AG10803 (cell line): ENCODE results near the gene KLHL29.
A peak's percentile ranks its signal among the peaks of the same experiment; 100 is the strongest.

Source experiments
- DNase-seq: peaks from one replicate; pipeline ENCODE4 v3.0.0; 2010; ENCODE audit warnings: low read depth
- H3K4me3 ChIP-seq: 2 replicates; pipeline ENCODE4 v1.5.1; 2011; ENCODE audit warnings: mild to moderate bottlenecking, low read length, control low read depth
- TF ChIP-seq, protein P1 (sequence below): conservative IDR thresholded peaks from 2 replicates; pipeline ENCODE4 v1.5.1; 2011; ENCODE audit warnings: mild to moderate bottlenecking, low read length, control low read depth, inconsistent platforms

The KLHL29 gene

DNA sequence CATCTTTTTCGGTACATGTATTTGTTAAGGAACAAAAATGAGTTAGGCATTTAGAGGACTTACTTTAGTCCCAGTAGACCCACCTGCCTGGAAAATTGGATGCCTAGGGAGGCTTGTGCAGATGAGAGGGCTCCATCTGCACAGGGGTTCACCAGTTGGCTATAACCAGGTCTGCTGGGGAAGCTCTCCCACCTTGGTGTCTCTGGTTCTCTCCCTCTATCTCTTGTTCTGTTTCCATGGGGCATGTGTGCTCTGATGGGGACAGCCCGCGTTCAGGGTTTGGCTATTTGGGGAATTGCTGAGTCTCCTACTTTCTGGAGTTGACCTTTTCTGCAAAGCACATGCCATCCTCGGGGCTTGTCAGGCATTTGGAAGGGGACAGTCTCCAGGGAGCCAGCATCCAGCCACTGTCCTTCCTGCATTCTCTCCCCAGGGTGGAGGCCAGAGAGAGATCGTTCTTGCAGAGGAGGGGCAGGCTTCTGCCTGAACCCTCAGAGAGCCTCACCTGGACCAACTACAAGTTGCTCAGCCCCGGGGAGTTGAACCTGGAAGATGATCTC is 157.3 kb downstream of the KLHL29 start:
- TF ChIP-seq, protein P1, sequence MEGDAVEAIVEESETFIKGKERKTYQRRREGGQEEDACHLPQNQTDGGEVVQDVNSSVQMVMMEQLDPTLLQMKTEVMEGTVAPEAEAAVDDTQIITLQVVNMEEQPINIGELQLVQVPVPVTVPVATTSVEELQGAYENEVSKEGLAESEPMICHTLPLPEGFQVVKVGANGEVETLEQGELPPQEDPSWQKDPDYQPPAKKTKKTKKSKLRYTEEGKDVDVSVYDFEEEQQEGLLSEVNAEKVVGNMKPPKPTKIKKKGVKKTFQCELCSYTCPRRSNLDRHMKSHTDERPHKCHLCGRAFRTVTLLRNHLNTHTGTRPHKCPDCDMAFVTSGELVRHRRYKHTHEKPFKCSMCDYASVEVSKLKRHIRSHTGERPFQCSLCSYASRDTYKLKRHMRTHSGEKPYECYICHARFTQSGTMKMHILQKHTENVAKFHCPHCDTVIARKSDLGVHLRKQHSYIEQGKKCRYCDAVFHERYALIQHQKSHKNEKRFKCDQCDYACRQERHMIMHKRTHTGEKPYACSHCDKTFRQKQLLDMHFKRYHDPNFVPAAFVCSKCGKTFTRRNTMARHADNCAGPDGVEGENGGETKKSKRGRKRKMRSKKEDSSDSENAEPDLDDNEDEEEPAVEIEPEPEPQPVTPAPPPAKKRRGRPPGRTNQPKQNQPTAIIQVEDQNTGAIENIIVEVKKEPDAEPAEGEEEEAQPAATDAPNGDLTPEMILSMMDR: no peak
- no peak for DNase-seq
- H3K4me3 ChIP-seq: no peak overlapping the region

- DNase-seq: no peak
- H3K4me3 ChIP-seq: no peak overlapping the region
- TF ChIP-seq, protein P1: no peak
Measured at GRCh38 chr2:23543302-23543701, 158.3 kb downstream of the KLHL29 start.

GRCh38 chr2:23543728-23544127 is 158.7 kb downstream of the KLHL29 start:
- DNase-seq: no peak
- no peak overlapping the region for H3K4me3 ChIP-seq
- TF ChIP-seq, protein P1: no peak

DNA sequence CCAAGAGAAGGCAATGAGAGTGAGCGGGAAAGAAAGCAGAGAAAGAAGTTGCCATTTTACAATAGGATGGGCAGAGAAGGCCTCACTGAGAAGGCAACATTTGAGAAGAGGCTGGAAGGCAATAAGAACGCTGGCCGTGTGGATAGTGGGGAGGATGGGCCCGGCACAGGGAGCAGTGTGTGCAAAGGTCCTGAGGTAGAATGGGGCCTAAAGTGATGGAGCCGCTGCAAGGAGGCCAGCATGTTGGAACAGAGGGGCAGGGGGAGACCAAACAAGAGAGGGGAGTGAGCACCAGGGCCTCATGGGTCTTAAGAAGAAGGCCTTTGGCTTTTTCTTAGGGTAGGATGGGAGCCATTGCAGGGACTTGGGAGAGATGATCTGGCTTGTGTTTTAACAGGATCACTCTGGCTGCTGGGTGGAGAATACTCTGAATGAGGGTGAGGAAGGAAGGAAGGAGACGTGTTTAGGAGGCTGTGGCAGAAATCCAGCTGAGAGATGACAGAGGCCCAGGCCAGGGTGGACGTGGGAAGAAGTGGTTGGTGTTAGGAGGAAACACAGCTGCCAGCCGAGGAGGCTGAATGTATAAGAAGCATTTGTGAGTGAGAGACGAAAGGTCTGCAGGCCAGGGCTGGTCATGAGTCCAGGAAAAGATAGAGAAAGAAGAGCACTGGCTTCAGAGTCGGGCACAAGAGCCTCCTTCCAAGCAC is 159.8 kb downstream of the KLHL29 start:
- no peak overlapping the region for H3K4me3 ChIP-seq
- no peak for DNase-seq
- TF ChIP-seq, protein P1: no peak

DNA sequence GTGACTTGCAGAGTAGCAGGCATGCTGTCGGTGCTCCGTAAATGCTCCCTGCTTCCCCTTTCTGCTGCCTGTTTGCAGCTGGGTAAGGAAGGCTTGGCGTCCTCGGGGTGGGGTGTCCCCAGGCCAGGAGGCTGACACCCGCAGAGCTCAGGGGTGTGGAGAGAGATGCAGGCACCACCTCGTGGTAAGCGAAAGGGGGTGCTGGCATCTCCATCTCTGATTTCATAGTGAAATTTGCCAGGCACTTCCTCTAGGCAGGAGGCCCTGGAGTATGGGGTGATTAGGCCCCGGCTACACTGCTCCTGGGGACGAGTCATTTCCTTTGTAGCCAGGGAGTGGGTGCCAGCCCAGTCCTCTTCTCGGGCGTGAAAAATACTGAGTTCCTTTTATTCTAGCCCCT is 160.4 kb downstream of the KLHL29 start:
- TF ChIP-seq, protein P1: no peak
- H3K4me3 ChIP-seq: no peak overlapping the region
- DNase-seq: peak; percentile 34

DNA sequence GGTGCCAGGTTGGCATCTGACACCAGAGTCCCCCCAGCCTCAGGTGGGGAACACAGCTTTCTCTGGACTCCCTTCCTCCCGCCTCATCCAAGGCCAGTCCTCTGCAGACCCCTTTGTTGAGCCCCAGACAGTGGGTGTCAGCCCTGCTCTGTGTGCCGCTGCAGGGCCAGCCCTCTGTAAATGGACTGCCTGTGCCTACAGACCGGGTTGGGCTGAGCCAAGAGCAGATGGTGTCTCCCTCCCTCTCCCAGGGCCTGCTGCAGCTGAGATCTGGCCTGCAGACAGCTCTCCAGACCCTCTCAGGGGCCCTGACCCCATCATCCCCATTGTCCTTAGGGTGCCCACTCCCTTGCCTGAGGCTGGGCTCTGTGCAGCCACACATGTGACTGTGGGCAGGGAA is 160.8 kb downstream of the KLHL29 start:
- TF ChIP-seq, protein P1: no peak
- DNase-seq: no peak
- no peak overlapping the region for H3K4me3 ChIP-seq

GRCh38 chr2:23546913-23547312 is 161.9 kb downstream of the KLHL29 start:
- no peak overlapping the region for H3K4me3 ChIP-seq
- TF ChIP-seq, protein P1: no peak
- DNase-seq: no peak
